HepG2 (cell line): Measurements from ENCODE around the gene NAB2. TPM values are rescaled to one million over a fixed set of nuclear protein-coding genes. Genes with fewer than 3 reads are reported as not detected.

Experiments used
- CREB3 ChIP-seq: sonication (generic); formaldehyde crosslinking; IDR thresholded peaks from 2 replicates; pipeline ENCODE4 v1.5.0; 2020; ENCODE audit warnings: missing genetic modification reagents
- FIP1L1 ChIP-seq: fragments of 200-400 bp; formaldehyde crosslinking; IDR thresholded peaks from 2 replicates; pipeline ENCODE4 v1.6.1; 2018; ENCODE audit warnings: low read depth, mild to moderate bottlenecking, low read length, moderate library complexity, borderline replicate concordance; ENCODE audit not compliant: insufficient read depth
- HMG20A ChIP-seq: IDR thresholded peaks from 2 replicates; pipeline ENCODE4 v1.6.1; 2016; ENCODE audit warnings: borderline replicate concordance
- MTA3 ChIP-seq: sonication (generic); formaldehyde crosslinking; IDR thresholded peaks from 2 replicates; pipeline ENCODE4 v1.4.0; 2020; ENCODE audit warnings: missing genetic modification reagents
- RNF219 ChIP-seq: sonication (generic); formaldehyde crosslinking; IDR thresholded peaks from 2 replicates; pipeline ENCODE4 v1.5.0; 2020; ENCODE audit warnings: mild to moderate bottlenecking, missing genetic modification reagents
- U2AF1 ChIP-seq: fragments of 200-400 bp; formaldehyde crosslinking; optimal IDR thresholded peaks from 2 replicates; pipeline ENCODE3; 2017; ENCODE audit warnings: mild to moderate bottlenecking, low read depth, low read length
- ZMYM3 ChIP-seq: sonication (generic); formaldehyde crosslinking; IDR thresholded peaks from 2 replicates; pipeline ENCODE4 v1.5.1; 2020; ENCODE audit warnings: mild to moderate bottlenecking, missing genetic modification reagents
- ZNF142 ChIP-seq: sonication (generic); formaldehyde crosslinking; IDR thresholded peaks from 2 replicates; pipeline ENCODE4 v1.4.0; 2020; ENCODE audit warnings: missing genetic modification reagents
- ZNF17 ChIP-seq: sonication (generic); formaldehyde crosslinking; IDR thresholded peaks from 2 replicates; pipeline ENCODE4 v1.5.0; 2020; ENCODE audit warnings: mild to moderate bottlenecking, missing genetic modification reagents
- ZNF34 ChIP-seq: sonication (generic); formaldehyde crosslinking; IDR thresholded peaks from 2 replicates; pipeline ENCODE4 v1.4.0; 2020; ENCODE audit warnings: mild to moderate bottlenecking, missing genetic modification reagents, borderline replicate concordance
- ZNF75D ChIP-seq: sonication (generic); formaldehyde crosslinking; IDR thresholded peaks from 2 replicates; pipeline ENCODE4 v1.8.1; 2023; ENCODE audit warnings: missing genetic modification reagents, mild to moderate bottlenecking, borderline replicate concordance
- polyA plus RNA-seq, 8 experiments: library from polyadenylated mRNA; depleted of rRNA in 3 of 8; stranded (reverse) in 7 of 8; unstranded in 1 of 8; fragments of >200 nt; fragmentation: Illumina TruSeq in 4 of 8; extraction: Trizol in 4 of 8; gene quantifications; 2 replicates each; pipeline versions ENCODE4 v1.2.1 to v1.2.3, GENCODE V29; 2011 to 2016; ENCODE audit warnings: low read depth in 4 of 8, missing spikeins in 1 of 8, mixed read lengths in 1 of 8; ENCODE audit not compliant: insufficient read depth in 1 of 8
- total RNA-seq, 5 experiments: library from RNA; depleted of rRNA; stranded (reverse); fragments of >200 nt; fragmentation: Illumina TruSeq; extraction: Trizol; gene quantifications; 2 replicates each; pipeline ENCODE4 v1.2.3, GENCODE V29; 2016; ENCODE audit warnings: low read depth in 1 of 5

NAB2 gene
- total and polyA plus RNA-seq, 2 of the 13 experiments (the other 11 are each of a cell fraction or from before 2014, with no cell fraction given) = 11.7 to 12.9 TPM

GRCh38 chr12:57129889-57130288, 41.0 kb downstream of the NAB2 start (continued):
- no peak for TF ChIP-seq ZNF142 (CRISPR knock-in tag)
- TF ChIP-seq ZNF17 = no peak
- TF ChIP-seq ZMYM3 (CRISPR knock-in tag) = no peak
- no peak for TF ChIP-seq FIP1L1
- no peak for TF ChIP-seq U2AF1
- TF ChIP-seq HMG20A (CRISPR knock-in tag) = no peak
- TF ChIP-seq MTA3 (CRISPR knock-in tag) = no peak
- TF ChIP-seq ZNF34 (CRISPR knock-in tag) = no peak
- no peak for TF ChIP-seq CREB3 (CRISPR knock-in tag)
- TF ChIP-seq ZNF75D (CRISPR knock-in tag) = no peak
- no peak for TF ChIP-seq RNF219
